DOHH2 (cell line): ENCODE data around the gene DERA.
"Not testable (repeated sequence)": the region's sequence is repeated elsewhere in the genome, so short reads cannot be mapped to it uniquely, and the experiment has no call there.

Experiments used
- H3F3A ChIP-seq: fragments of 200-600 bp; sonication (generic), shearing (Covaris generic); 2 replicates; pipeline ENCODE4 v1.6.0; 2016; ENCODE audit warnings: antibody characterized with exemption, mild to moderate bottlenecking; ENCODE audit not compliant: control insufficient read depth, insufficient read depth
- H3K27ac ChIP-seq: fragments of 200-600 bp; sonication (generic); 2 replicates; pipeline ENCODE4 v1.5.1; 2014; ENCODE audit warnings: low read depth, mild to moderate bottlenecking, low read length, moderate library complexity
- H3K27me3 ChIP-seq: fragments of 200-600 bp; sonication (generic); 2 replicates; pipeline ENCODE4 v1.6.1; 2014; ENCODE audit warnings: mild to moderate bottlenecking, low read length, mixed read lengths; ENCODE audit not compliant: control insufficient read depth
- H3K36me3 ChIP-seq: fragments of 200-600 bp; sonication (generic); 2 replicates; pipeline ENCODE4 v1.6.1; 2014; ENCODE audit warnings: mild to moderate bottlenecking, low read length, moderate library complexity, mixed read lengths; ENCODE audit not compliant: control insufficient read depth
- H3K4me1 ChIP-seq: fragments of 200-600 bp; sonication (generic); 2 replicates; pipeline ENCODE4 v1.6.1; 2014; ENCODE audit warnings: mild to moderate bottlenecking, low read length, mixed read lengths; ENCODE audit not compliant: control insufficient read depth
- H3K4me2 ChIP-seq: fragments of 200-600 bp; sonication (generic); 2 replicates; pipeline ENCODE4 v1.6.0; 2014; ENCODE audit warnings: mild to moderate bottlenecking, low read length, moderate library complexity
- H3K4me3 ChIP-seq: fragments of 200-600 bp; sonication (generic); 2 replicates; pipeline ENCODE4 v1.5.1; 2014; ENCODE audit warnings: mild to moderate bottlenecking, low read length, mixed read lengths
- H3K79me2 ChIP-seq: fragments of 200-600 bp; sonication (generic); 2 replicates; pipeline ENCODE4 v1.6.1; 2014; ENCODE audit warnings: mild to moderate bottlenecking, low read length, mixed read lengths; ENCODE audit not compliant: control insufficient read depth
- H3K9me2 ChIP-seq: fragments of 200-600 bp; sonication (generic); replicated peaks from 2 replicates; pipeline ENCODE4 v1.6.1; 2014; ENCODE audit warnings: mild to moderate bottlenecking, low read length, mixed read lengths; ENCODE audit not compliant: control insufficient read depth
- H3K9me3 ChIP-seq: fragments of 200-600 bp; sonication (generic); 2 replicates; pipeline ENCODE4 v1.6.1; 2014; ENCODE audit warnings: antibody characterized with exemption, low read length, mixed read lengths; ENCODE audit not compliant: control insufficient read depth, insufficient read depth
- H4K20me1 ChIP-seq: fragments of 200-600 bp; sonication (generic); 2 replicates; pipeline ENCODE4 v1.6.0; 2014; ENCODE audit warnings: low read depth, mild to moderate bottlenecking, antibody characterized with exemption, low read length, moderate library complexity; ENCODE audit not compliant: control insufficient read depth, insufficient read depth
- EZH2phosphoT487 ChIP-seq: fragments of 200-600 bp; sonication (generic); IDR thresholded peaks from 2 replicates; pipeline ENCODE4 v1.6.1; 2017; ENCODE audit warnings: borderline replicate concordance, mild to moderate bottlenecking, antibody characterized with exemption, low read length, moderate library complexity, mixed read lengths
- TF ChIP-seq, protein P1 (sequence below): fragments of 200-600 bp; sonication (generic); IDR thresholded peaks from one replicate; pipeline ENCODE4 v1.5.1; 2014; ENCODE audit warnings: antibody characterized with exemption, mild to moderate bottlenecking, low read depth, low read length; ENCODE audit not compliant: poor library complexity, severe bottlenecking

The DERA gene

DNA sequence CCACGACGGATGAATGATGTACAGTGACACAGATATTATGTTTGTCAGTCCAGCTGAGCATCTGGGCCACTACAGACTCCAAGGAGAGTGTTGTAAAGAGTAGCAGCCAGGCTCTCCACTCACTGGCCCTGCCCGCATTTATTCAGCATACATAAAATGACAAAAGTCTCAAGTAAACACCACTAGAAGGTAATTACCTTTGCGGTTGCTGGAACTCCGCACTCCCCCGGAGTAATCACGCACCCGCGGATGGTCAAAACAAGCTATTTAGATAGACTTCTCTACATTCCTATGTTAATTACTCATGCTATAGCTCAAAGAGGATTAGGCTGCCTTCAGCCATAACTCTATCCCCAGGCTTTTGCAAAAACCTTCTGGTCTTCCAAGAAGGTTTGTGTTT, 47.8 kb upstream of the DERA start:
- Histone ChIP-seq H3K4me1 (peaks cover 11% of the 10 kb centered on the region), H3K4me3 (no peak overlapping the region), H3K9me3 (no peaks in the 10 kb centered on the region), H3K36me3 (no peaks in the 10 kb centered on the region), H3K4me2 (no peak overlapping the region), H4K20me1 (no peaks in the 10 kb centered on the region), H3K27me3 (no peaks in the 10 kb centered on the region), H3F3A (no peaks in the 10 kb centered on the region), H3K9me2 (no peaks in the 10 kb centered on the region), H3K79me2 (no peaks in the 10 kb centered on the region), H3K27ac (no peak overlapping the region)
- TF ChIP-seq, protein P1, sequence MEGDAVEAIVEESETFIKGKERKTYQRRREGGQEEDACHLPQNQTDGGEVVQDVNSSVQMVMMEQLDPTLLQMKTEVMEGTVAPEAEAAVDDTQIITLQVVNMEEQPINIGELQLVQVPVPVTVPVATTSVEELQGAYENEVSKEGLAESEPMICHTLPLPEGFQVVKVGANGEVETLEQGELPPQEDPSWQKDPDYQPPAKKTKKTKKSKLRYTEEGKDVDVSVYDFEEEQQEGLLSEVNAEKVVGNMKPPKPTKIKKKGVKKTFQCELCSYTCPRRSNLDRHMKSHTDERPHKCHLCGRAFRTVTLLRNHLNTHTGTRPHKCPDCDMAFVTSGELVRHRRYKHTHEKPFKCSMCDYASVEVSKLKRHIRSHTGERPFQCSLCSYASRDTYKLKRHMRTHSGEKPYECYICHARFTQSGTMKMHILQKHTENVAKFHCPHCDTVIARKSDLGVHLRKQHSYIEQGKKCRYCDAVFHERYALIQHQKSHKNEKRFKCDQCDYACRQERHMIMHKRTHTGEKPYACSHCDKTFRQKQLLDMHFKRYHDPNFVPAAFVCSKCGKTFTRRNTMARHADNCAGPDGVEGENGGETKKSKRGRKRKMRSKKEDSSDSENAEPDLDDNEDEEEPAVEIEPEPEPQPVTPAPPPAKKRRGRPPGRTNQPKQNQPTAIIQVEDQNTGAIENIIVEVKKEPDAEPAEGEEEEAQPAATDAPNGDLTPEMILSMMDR = no peak
- no peak for TF ChIP-seq EZH2phosphoT487

DNA sequence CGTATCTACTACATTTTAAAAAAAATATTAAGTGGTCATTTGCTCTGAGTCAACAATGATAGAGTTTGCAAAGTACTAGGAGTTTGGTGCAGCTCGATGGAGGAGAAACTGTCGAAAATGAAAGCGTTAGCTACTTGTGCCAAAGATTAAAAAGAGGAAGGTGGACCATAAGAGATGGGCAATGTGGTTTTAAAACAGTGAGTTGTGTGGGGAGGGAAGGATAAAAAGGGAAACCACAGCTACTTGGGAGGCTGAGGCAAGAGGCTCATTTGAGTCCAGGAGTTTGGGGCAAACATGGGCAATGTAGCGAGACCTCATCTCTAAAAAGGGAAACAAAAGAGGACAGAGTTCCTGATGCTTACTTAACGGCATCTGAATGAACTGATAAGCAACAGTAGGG, 47.1 kb upstream of the DERA start:
- Histone ChIP-seq H3K79me2 (no peaks in the 10 kb centered on the region), H3K27me3 (no peaks in the 10 kb centered on the region), H3K4me3 (no peak overlapping the region), H4K20me1 (no peaks in the 10 kb centered on the region), H3K9me2 (no peaks in the 10 kb centered on the region), H3K27ac (no peak overlapping the region), H3K9me3 (no peaks in the 10 kb centered on the region), H3K36me3 (no peaks in the 10 kb centered on the region), H3K4me1 (peaks cover 10% of the 10 kb centered on the region), H3K4me2 (peak overlapping the region; percentile 28), H3F3A (no peaks in the 10 kb centered on the region)
- TF ChIP-seq, protein P1 = no peak
- no peak for TF ChIP-seq EZH2phosphoT487

DNA sequence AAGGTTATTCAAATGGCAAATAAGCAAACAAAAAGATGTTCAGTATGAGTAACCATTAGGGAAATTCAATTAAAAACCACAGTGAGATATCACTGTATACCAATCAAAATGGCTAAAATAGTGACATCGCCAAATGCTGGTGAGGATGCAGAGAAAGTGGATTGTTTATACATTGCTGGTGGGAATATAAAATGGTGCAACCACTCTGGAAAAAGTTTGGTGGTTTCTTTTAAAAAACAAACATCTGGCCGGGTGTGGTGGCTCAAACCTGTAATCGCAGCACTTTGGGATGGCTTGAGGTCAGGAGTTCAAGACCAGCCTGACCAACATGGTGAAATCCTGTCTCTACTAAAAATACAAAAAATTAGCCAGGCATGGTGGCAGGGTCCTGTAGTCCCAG, 42.9 kb upstream of the DERA start:
- H3K9me3 ChIP-seq = no peaks in the 10 kb centered on the region
- no peaks in the 10 kb centered on the region for H3F3A ChIP-seq
- H3K4me1 ChIP-seq = peaks cover 20% of the 10 kb centered on the region
- TF ChIP-seq EZH2phosphoT487 = no peak
- TF ChIP-seq, protein P1 = no peak
- H4K20me1 ChIP-seq = no peaks in the 10 kb centered on the region
- no peaks in the 10 kb centered on the region for H3K27me3 ChIP-seq
- no peaks in the 10 kb centered on the region for H3K9me2 ChIP-seq
- no peaks in the 10 kb centered on the region for H3K79me2 ChIP-seq
- no peaks in the 10 kb centered on the region for H3K36me3 ChIP-seq
- no peak overlapping the region for H3K27ac ChIP-seq
- H3K4me3 ChIP-seq = no peak overlapping the region
- no peak overlapping the region for H3K4me2 ChIP-seq

DNA sequence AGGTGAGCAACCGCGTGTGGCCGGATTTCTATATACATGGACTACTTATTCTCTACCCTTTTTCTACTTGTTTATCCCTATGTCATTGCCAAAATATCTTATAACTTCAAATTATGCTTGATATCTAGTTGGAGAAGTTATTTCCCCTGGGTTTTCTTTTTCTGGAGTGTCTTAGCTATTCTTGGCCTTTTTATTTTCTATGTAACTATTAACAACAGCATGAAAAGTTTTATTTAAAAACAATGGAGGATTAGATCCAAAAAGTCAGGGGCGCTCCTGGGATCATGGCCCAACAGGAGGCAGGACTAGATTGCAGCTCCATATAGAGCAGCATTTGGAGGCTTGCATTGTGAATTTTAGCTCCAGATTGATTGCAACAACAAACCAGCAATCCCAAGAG, 37.6 kb upstream of the DERA start:
- Histone ChIP-seq H3K27me3 (no peaks in the 10 kb centered on the region), H4K20me1 (no peaks in the 10 kb centered on the region), H3K27ac (no peak overlapping the region), H3K4me1 (peaks cover 12% of the 10 kb centered on the region), H3K9me3 (no peaks in the 10 kb centered on the region), H3K4me2 (no peak overlapping the region), H3K36me3 (no peaks in the 10 kb centered on the region), H3F3A (no peaks in the 10 kb centered on the region), H3K79me2 (no peaks in the 10 kb centered on the region), H3K4me3 (no peak overlapping the region), H3K9me2 (no peaks in the 10 kb centered on the region)
- TF ChIP-seq, protein P1 = no peak
- no peak for TF ChIP-seq EZH2phosphoT487

DNA sequence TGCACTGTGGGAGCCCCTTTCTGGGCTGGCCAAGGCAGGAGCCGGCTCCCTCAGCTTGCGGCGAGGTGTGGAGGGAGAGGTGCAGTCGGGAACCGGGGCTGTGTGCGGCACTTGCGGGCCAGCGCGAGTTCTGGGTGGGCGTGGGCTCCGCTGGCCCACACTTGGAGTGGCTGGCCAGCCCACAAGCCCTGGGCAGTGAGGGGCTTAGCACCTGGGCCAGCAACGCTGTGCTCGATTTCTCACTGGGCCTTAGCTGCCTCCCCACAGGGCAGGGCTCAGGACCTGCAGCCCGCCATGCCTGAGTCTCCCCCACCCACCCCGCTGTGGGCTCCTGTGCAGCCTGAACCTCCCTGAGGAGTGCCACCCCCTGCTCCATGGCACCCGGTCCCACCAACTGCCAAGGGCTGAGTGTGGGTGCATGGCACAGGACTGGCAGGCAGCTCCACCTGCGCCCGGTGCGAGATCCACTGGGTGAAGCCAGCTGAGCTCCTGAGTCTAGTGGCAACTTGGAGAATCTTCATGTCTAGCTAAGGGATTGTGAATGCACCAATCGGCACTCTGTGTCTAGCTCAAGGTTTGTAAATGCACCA, 36.5 kb upstream of the DERA start:
- not testable (repeated sequence) for H4K20me1 ChIP-seq, H3K9me3 ChIP-seq, H3K4me2 ChIP-seq, H3F3A ChIP-seq, H3K9me2 ChIP-seq, H3K79me2 ChIP-seq, H3K36me3 ChIP-seq, H3K27me3 ChIP-seq, H3K4me1 ChIP-seq, H3K4me3 ChIP-seq, H3K27ac ChIP-seq
